Mesendoderm (in vitro differentiated cells): ENCODE measurements around the gene MXRA7.
A peak's percentile ranks its signal among the peaks of the same experiment; 100 is the strongest.
"Not testable (repeated sequence)": the region's sequence is repeated elsewhere in the genome, so short reads cannot be mapped to it uniquely, and the experiment has no call there.

ENCODE experiments used
- DNase-seq: peaks from one replicate; pipeline ENCODE4 v3.0.0; 2013
- H2AK5ac ChIP-seq: 2 replicates; pipeline ENCODE4 v1.6.1; 2013; ENCODE audit warnings: low read length, inconsistent platforms
- H2BK120ac ChIP-seq: 2 replicates; pipeline ENCODE4 v1.6.1; 2013; ENCODE audit warnings: low read depth, mild to moderate bottlenecking, low read length, moderate library complexity, mixed read lengths
- H2BK15ac ChIP-seq: replicated peaks from 2 replicates; pipeline ENCODE4 v1.6.1; 2013; ENCODE audit warnings: low read depth, mild to moderate bottlenecking, moderate library complexity
- H2BK5ac ChIP-seq: 2 replicates; pipeline ENCODE4 v1.6.1; 2013; ENCODE audit warnings: low read length, inconsistent platforms
- H3K18ac ChIP-seq: 2 replicates; pipeline ENCODE4 v1.6.1; 2013; ENCODE audit warnings: mild to moderate bottlenecking, low read length, mixed read lengths
- H3K23ac ChIP-seq: one replicate; pipeline ENCODE4 v1.6.1; 2013; ENCODE audit warnings: low read length
- H3K27ac ChIP-seq: 2 replicates; pipeline ENCODE4 v1.5.1; 2013; ENCODE audit warnings: low read depth, mild to moderate bottlenecking, inconsistent platforms, low read length, moderate library complexity
- H3K27me3 ChIP-seq: 2 replicates; pipeline ENCODE4 v1.6.1; 2013; ENCODE audit warnings: low read length, control low read depth, mild to moderate bottlenecking, inconsistent platforms; ENCODE audit not compliant: insufficient read depth, poor library complexity
- H3K36me3 ChIP-seq: 2 replicates; pipeline ENCODE4 v1.6.1; 2013; ENCODE audit warnings: low read length, inconsistent platforms; ENCODE audit not compliant: control insufficient read depth, insufficient read depth
- H3K4ac ChIP-seq: one replicate; pipeline ENCODE4 v1.6.1; 2013; ENCODE audit warnings: low read depth, mild to moderate bottlenecking, low read length, moderate library complexity
- H3K4me1 ChIP-seq: 2 replicates; pipeline ENCODE4 v1.6.1; 2013; ENCODE audit warnings: low read depth, low read length, inconsistent platforms; ENCODE audit not compliant: control insufficient read depth
- H3K4me2 ChIP-seq: 2 replicates; pipeline ENCODE4 v1.6.1; 2013; ENCODE audit warnings: low read length
- H3K4me3 ChIP-seq: 2 replicates; pipeline ENCODE4 v1.5.1; 2013; ENCODE audit warnings: mild to moderate bottlenecking, low read length
- H3K56ac ChIP-seq: one replicate; pipeline ENCODE4 v1.6.1; 2013; ENCODE audit warnings: low read length
- H3K79me1 ChIP-seq: 2 replicates; pipeline ENCODE4 v1.6.1; 2013; ENCODE audit warnings: low read length, inconsistent platforms
- H3K79me2 ChIP-seq: 2 replicates; pipeline ENCODE4 v1.6.1; 2013; ENCODE audit warnings: mild to moderate bottlenecking, low read length; ENCODE audit not compliant: control insufficient read depth, insufficient read depth
- H3K9ac ChIP-seq: 2 replicates; pipeline ENCODE4 v1.6.1; 2013; ENCODE audit warnings: low read length, inconsistent platforms
- H4K5ac ChIP-seq: one replicate; pipeline ENCODE4 v1.6.1; 2013; ENCODE audit warnings: low read length
- H4K8ac ChIP-seq: one replicate; pipeline ENCODE4 v1.6.1; 2013; ENCODE audit warnings: low read depth, mild to moderate bottlenecking, control low read depth, low read length, moderate library complexity
- WGBS: extraction: QIAGEN DNeasy Blood & Tissue Kit; methylation state at CpG from one replicate; pipeline ENCODE4 v1.1.7; 2013; ENCODE audit warnings: low lambda C conversion rate, missing lambda C conversion rate; ENCODE audit not compliant: insufficient coverage; ENCODE audit errors: extremely low coverage; 5-methylcytosine and 5-hydroxymethylcytosine counted together

The MXRA7 gene

DNA sequence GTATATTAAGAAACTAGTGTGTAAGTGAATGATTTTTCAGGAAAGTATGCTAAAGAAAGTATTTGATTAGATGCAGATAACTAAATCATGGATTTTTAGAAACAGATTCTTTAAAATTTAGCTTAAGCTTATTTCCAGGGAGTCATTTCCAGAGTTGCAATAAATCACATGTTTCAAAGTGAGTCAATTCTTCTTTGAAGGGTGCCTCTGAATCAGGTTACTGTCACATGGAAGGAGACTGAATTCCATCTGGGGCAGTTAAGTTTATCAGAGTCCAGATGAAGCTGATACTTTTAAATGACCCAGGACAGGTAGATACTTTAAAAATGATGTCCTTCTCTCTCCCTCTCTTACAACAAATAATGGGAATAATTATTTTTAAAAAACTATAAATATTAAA, 32.2 kb upstream of the MXRA7 start:
- Histone ChIP-seq H3K18ac (no peak overlapping the region), H2BK5ac (no peak overlapping the region), H3K9ac (no peak overlapping the region), H3K4me1 (peaks cover 4% of the 10 kb centered on the region), H3K23ac (no peak overlapping the region), H2BK120ac (no peak overlapping the region), H3K27me3 (no peaks in the 10 kb centered on the region), H4K8ac (no peak overlapping the region), H3K4ac (no peak overlapping the region), H4K5ac (no peak overlapping the region), H3K79me2 (peaks cover 3% of the 10 kb centered on the region), H3K4me2 (no peak overlapping the region), H3K27ac (no peak overlapping the region), H3K36me3 (peaks cover 5% of the 10 kb centered on the region), H3K4me3 (no peak overlapping the region), H3K56ac (no peak overlapping the region), H3K79me1 (peaks cover 2% of the 10 kb centered on the region), H2AK5ac (no peak overlapping the region), H2BK15ac (no peak overlapping the region)
- DNase-seq = no peak

DNA sequence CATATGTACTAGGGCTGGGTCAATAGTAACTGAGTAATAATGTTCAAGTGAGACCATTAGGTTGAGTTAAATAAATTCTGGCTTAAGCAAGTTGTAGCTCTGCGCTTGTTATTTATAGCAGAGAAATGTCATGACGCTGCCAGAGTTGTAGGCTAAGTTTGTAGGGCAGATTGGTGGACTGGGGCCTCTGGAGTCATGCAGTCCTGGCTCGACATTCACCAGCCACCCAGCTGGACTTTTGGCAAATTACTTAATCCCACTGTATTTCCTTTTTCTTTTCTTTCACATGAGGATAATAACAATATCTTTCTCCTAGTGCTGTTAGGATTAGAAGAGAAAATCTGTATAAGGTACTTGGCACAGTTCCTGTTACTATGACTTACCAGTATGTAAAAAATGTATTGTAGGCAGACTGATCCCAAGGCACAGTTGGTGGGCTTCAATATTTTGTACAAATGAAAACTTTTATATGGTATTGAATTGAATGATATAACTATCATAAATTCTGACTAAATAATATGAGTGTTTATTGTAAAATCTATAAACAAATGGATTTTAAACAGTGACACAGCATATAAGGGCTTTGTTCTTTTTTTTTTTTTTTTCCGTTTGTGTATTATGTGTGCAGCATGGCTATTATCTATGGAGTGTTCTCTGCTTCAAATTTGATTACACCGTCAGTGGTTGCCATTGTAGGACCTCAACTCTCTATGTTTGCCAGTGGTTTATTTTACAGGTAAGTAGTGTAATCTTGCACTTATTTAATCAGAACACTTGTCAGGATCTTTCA, 29.8 kb upstream of the MXRA7 start:
- H4K5ac ChIP-seq = no peak overlapping the region
- H3K56ac ChIP-seq = no peak overlapping the region
- H3K4me1 ChIP-seq = peaks cover 4% of the 10 kb centered on the region
- H3K79me1 ChIP-seq = peaks cover 2% of the 10 kb centered on the region
- H3K36me3 ChIP-seq = peaks cover 11% of the 10 kb centered on the region
- no peak for DNase-seq
- H2BK15ac ChIP-seq = no peak overlapping the region
- H3K79me2 ChIP-seq = peaks cover 18% of the 10 kb centered on the region
- WGBS = no CpG with 5 or more reads among the region's 5 CpGs
- no peak overlapping the region for H2BK5ac ChIP-seq
- H3K18ac ChIP-seq = no peak overlapping the region
- H3K4me3 ChIP-seq = no peak overlapping the region
- no peak overlapping the region for H3K4me2 ChIP-seq
- H2BK120ac ChIP-seq = no peak overlapping the region
- H3K27me3 ChIP-seq = no peaks in the 10 kb centered on the region
- H3K23ac ChIP-seq = no peak overlapping the region
- no peak overlapping the region for H4K8ac ChIP-seq
- no peak overlapping the region for H3K9ac ChIP-seq
- no peak overlapping the region for H3K27ac ChIP-seq
- no peak overlapping the region for H3K4ac ChIP-seq
- H2AK5ac ChIP-seq = no peak overlapping the region

DNA sequence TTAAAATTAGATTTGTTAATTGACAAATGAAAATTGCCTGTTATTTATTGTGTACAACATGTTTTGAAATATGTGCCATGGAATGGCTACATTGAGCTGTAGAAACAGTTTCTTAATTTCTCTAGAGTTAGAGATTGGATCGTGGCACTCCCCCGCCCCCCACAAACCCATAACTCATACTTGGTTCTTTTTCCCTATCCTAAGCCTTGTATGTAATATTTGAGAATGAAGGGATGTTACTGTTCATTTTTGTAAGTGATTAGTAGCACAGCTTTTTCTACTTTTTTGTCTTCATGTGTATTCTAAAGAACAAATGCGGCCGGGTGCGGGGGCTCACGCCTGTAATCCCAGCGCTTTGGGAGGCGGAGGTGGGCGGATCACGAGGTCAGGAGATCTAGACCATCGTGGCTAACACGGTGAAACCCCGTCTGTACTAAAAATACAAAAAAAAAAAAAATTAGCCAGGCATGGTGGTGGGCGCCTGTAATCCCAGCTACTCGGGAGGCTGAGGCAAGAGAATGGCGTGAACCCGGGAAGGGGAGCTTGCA, 28.9 kb upstream of the MXRA7 start:
- H2BK5ac ChIP-seq, DNase-seq, H3K4me2 ChIP-seq, H4K8ac ChIP-seq, H3K18ac ChIP-seq, H2BK120ac ChIP-seq, H3K79me1 ChIP-seq, H3K27ac ChIP-seq, H3K9ac ChIP-seq, H2AK5ac ChIP-seq, H3K27me3 ChIP-seq, H2BK15ac ChIP-seq, H3K4me3 ChIP-seq, H3K23ac ChIP-seq, H4K5ac ChIP-seq, H3K56ac ChIP-seq, H3K4ac ChIP-seq, H3K4me1 ChIP-seq: not testable (repeated sequence)
- Histone ChIP-seq H3K36me3 (peaks cover 10% of the 10 kb centered on the region), H3K79me2 (peaks cover 27% of the 10 kb centered on the region)
- no CpG with 5 or more reads among the region's 17 CpGs for WGBS

DNA sequence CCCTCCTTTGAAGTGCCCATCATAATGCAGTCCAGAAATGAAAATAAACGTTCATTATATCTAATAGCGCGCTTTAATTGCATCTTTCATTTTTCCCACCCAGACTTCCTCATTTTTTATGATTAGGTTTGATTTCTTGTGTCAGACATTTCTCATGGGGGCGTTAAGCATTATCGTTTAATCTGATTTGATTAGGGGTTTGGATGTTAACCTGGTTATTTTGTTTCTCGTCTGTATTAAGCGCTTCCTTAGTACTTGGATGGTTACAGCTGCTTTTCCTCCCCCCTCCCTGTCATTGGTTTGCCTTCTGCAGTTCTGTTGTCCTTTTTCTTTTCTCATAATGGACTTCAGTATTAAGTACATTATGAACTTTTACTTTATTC, 27.7 kb upstream of the MXRA7 start:
- H3K27ac ChIP-seq = no peak overlapping the region
- no peak overlapping the region for H3K23ac ChIP-seq
- WGBS = no CpG with 5 or more reads among the region's 7 CpGs
- H2BK15ac ChIP-seq = no peak overlapping the region
- H2AK5ac ChIP-seq = no peak overlapping the region
- peak overlapping the region; percentile 83 for H3K4me3 ChIP-seq
- H3K9ac ChIP-seq = peak overlapping the region; percentile 91
- peak overlapping the region; percentile 12 for H3K4me2 ChIP-seq
- peaks cover 15% of the 10 kb centered on the region for H3K36me3 ChIP-seq
- H3K27me3 ChIP-seq = no peaks in the 10 kb centered on the region
- peaks cover 35% of the 10 kb centered on the region for H3K79me2 ChIP-seq
- peaks cover 4% of the 10 kb centered on the region for H3K4me1 ChIP-seq
- no peak overlapping the region for H4K5ac ChIP-seq
- DNase-seq = no peak
- H2BK5ac ChIP-seq = no peak overlapping the region
- no peak overlapping the region for H4K8ac ChIP-seq
- H3K56ac ChIP-seq = peak overlapping the region; percentile 93
- no peak overlapping the region for H3K4ac ChIP-seq
- H3K18ac ChIP-seq = peak overlapping the region; percentile 82
- H3K79me1 ChIP-seq = peaks cover 2% of the 10 kb centered on the region
- no peak overlapping the region for H2BK120ac ChIP-seq

DNA sequence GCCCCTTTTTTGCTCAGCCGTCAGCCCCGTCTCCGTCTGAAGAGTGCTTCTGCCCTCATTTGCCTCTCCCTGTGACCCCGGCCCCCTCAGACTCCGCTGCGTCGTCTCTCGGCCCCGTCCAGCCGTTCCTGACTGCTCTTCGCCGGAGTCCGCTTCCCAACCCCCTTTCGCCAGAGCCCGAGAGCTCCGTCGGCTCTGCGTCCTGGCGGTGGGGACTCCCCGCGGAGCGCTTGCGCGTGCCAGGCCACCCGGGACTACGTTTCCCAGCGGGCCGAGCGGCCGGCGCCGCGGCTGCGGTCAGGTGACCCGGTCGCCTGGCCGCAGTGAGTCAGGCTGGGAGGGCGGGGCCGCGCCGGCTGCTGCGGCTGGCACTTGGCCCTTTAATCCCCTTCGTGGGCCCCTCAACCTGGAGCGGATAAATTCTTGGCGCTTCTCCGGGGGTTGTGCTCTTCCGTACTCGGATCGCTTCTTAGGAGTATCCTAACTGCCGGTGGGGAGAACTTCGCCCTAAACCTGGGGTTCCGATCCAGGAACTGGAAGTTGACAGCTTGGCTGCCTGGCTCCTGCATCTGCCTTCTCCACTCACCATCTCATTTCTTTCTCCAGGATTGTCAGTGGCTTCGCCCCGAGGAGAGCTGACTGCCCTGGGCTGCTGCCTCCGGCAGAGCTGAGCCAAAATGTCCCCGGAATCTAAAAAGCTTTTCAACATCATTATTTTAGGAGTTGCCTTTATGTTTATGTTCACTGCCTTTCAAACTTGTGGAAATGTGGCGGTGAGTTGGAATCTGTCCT, 27.1 kb upstream of the MXRA7 start, which contains the start of gene MFSD11:
Gene MFSD11 (plus strand): TSS at position 444 of the 792 bp plus-strand sequence. CDS start 234 bp downstream, at position 678.
- H3K27me3 ChIP-seq = no peaks in the 10 kb centered on the region
- H3K4me2 ChIP-seq = peak within 1 kb of the TSS; percentile 85
- DNase-seq = peak; percentile 98
- H4K8ac ChIP-seq = no peak within 1 kb of the TSS
- H3K56ac ChIP-seq = peak within 1 kb of the TSS; percentile 100
- H3K4me1 ChIP-seq = peaks cover 4% of the 10 kb centered on the region
- peak within 1 kb of the TSS; percentile 100 for H3K27ac ChIP-seq
- peak within 1 kb of the TSS; percentile 83 for H2BK120ac ChIP-seq
- peak within 1 kb of the TSS; percentile 97 for H3K18ac ChIP-seq
- peak within 1 kb of the TSS; percentile 100 for H3K23ac ChIP-seq
- WGBS = no CpG with 5 or more reads among the region's 57 CpGs
- peaks cover 2% of the 10 kb centered on the region for H3K79me1 ChIP-seq
- H3K4me3 ChIP-seq = peak within 1 kb of the TSS; percentile 84
- H3K4ac ChIP-seq = peak within 1 kb of the TSS; percentile 74
- peaks cover 37% of the 10 kb centered on the region for H3K79me2 ChIP-seq
- H2BK5ac ChIP-seq = peak within 1 kb of the TSS; percentile 97
- no peak within 1 kb of the TSS for H2BK15ac ChIP-seq
- peak within 1 kb of the TSS; percentile 93 for H2AK5ac ChIP-seq
- H3K36me3 ChIP-seq = peaks cover 16% of the 10 kb centered on the region
- H4K5ac ChIP-seq = no peak within 1 kb of the TSS
- peak within 1 kb of the TSS; percentile 100 for H3K9ac ChIP-seq
